ENCODE results near the gene PLXNA2. TPM values are rescaled to one million over a fixed set of nuclear protein-coding genes. Genes with fewer than 3 reads are reported as not detected.

The PLXNA2 gene
- total and polyA plus RNA-seq, 2 of the 8 experiments (the other 6 are each of a cell fraction or from before 2014, with no cell fraction given) = 0.33 to 1.5 TPM

DNA sequence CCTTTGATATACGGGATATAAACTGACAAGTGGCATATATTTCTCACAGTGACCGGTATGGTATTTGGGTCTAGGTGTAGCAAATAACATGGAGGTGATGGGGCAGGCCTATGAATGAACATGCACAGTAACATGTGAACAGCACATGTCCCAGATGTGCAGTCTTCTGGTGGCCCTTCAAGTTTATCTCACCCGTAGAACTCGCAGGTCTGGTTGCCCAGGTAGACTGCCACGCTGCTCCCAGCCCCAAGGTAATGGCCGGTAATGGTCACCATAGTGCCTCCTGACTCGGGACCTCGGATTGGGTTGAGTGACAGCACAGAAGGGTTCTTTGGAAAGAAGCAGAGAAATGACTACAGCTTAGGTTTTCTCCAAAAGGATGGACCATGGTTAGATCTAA lies 192.0 kb downstream of the PLXNA2 start:
- Histone ChIP-seq H3K9me3 (ENCODE audit: insufficient read depth in 2 of 2, low read depth in 1 of 2, low read length in 1 of 2) (no peaks in the 10 kb centered on the region), H4K20me1 (replicated peaks in 1 of 2; ENCODE audit: control insufficient read depth in 1 of 2, insufficient read depth in 2 of 2, low read length in 2 of 2) (no peaks in the 10 kb centered on the region), H3K9ac (replicated peaks in 1 of 4; ENCODE audit: extremely low read depth in 1 of 4, low read depth in 3 of 4, low read length in 3 of 4) (no peak overlapping the region), H3K27ac (ENCODE audit: low read depth, low read length) (no peak overlapping the region), H2BK12ac (ENCODE audit: low read depth, low read length) (no peak overlapping the region), H4K8ac (ENCODE audit: extremely low read depth, insufficient read depth, low read length) (no peak overlapping the region), H4K91ac (replicated peaks; ENCODE audit: insufficient read length, low read length) (no peak overlapping the region), H3K56ac (replicated peaks; ENCODE audit: insufficient read length, low read depth, low read length) (no peak overlapping the region), H3K79me2 (ENCODE audit: control insufficient read depth in 1 of 2, insufficient read depth in 2 of 2, low read length in 2 of 2) (no peaks in the 10 kb centered on the region), H3K14ac (ENCODE audit: insufficient read length) (no peak overlapping the region), H2BK120ac (replicated peaks; ENCODE audit: low read depth, low read length) (no peak overlapping the region), H2AFZ (ENCODE audit: low read length) (no peak overlapping the region), H3K4ac (replicated peaks; ENCODE audit: insufficient read length, low read depth, low read length) (no peak overlapping the region), H3K18ac (ENCODE audit: extremely low read depth, low read length) (no peak overlapping the region), H3K4me1 (replicated peaks in 1 of 4; ENCODE audit: control insufficient read depth in 3 of 4, insufficient read depth in 4 of 4, low read length in 3 of 4) (peaks cover 0 to 9% (median 0%) of the 10 kb centered on the region in 4 experiments; a peak in 1 of 7 replicates), H3K23ac (ENCODE audit: insufficient read length) (no peak overlapping the region), H2BK20ac (ENCODE audit: low read length) (no peak overlapping the region), H3K4me3 (ENCODE audit: extremely low read depth in 1 of 4, insufficient read depth in 2 of 4, low read depth in 3 of 4, low read length in 4 of 4) (no peak overlapping the region), H3K79me1 (ENCODE audit: low read depth, low read length) (no peaks in the 10 kb centered on the region), H2AK5ac (ENCODE audit: low read depth, low read length) (no peak overlapping the region), H3K4me2 (ENCODE audit: insufficient read depth in 1 of 2, low read depth in 2 of 2, low read length in 2 of 2) (no peak overlapping the region), H3K27me3 (replicated peaks in 1 of 4; ENCODE audit: control insufficient read depth in 3 of 4, extremely low read depth in 1 of 4, insufficient read depth in 3 of 4, low read length in 3 of 4) (no peaks in the 10 kb centered on the region), H3K36me3 (ENCODE audit: control insufficient read depth in 2 of 4, insufficient read depth in 4 of 4, low read length in 3 of 4) (no peaks in the 10 kb centered on the region), H2BK15ac (ENCODE audit: low read length) (no peak overlapping the region), H4K5ac (ENCODE audit: insufficient read length, low read depth, low read length) (no peak overlapping the region), H2BK5ac (ENCODE audit: low read depth, low read length) (no peak overlapping the region), H3K23me2 (ENCODE audit: low read depth, low read length) (no peaks in the 10 kb centered on the region)
- CTCF ChIA-PET (ENCODE audit: partially characterized antibody) = interaction anchor here (1.1 kb wide), 1 partner anchor 29 kb away, joined by 4 read pairs; no protein-coding TSS in a partner anchor
- POLR2A ChIA-PET (ENCODE audit: partially characterized antibody) = no interaction called here
- FAIRE-seq = no peak
- 89% methylated on average over 8 of the region's 8 CpGs; no CpG with 5 or more reads in 1 of the 2 experiments for WGBS, 2 experiments (ENCODE audit: extremely low coverage in 1 of 2, insufficient coverage in 1 of 2, insufficient read length in 1 of 2, insufficient replicate concordance in 2 of 2, low coverage in 1 of 2, low lambda C conversion rate in 2 of 2, missing lambda C conversion rate in 1 of 2)
- no peak for DNase-seq (ENCODE audit: low read depth in 1 of 2, low spot score in 2 of 2)
- no peak for TF ChIP-seq SIN3A (conservative IDR thresholded peaks at IDR 0.05 in 1 of 2, IDR thresholded peaks at IDR 0.05 in 1 of 2; ENCODE audit: low read depth in 1 of 2, low read length in 2 of 2)
- no peak for TF ChIP-seq SP2 (IDR thresholded peaks at IDR 0.05; ENCODE audit: low read length)
- no peak for TF ChIP-seq JUN (IDR thresholded peaks at IDR 0.05; ENCODE audit: low read depth, low read length)
- no peak for TF ChIP-seq TCF12 (IDR thresholded peaks at IDR 0.05; ENCODE audit: low read depth, low read length)
- no peak for TF ChIP-seq SIX5 (IDR thresholded peaks at IDR 0.05; ENCODE audit: low read depth, low read length)
- no peak for TF ChIP-seq BACH1 (IDR thresholded peaks at IDR 0.05; ENCODE audit: low read length)
- no peak for TF ChIP-seq EGR1 (IDR thresholded peaks at IDR 0.05; ENCODE audit: borderline replicate concordance, low read depth, low read length)
- no peak for TF ChIP-seq ASH2L (IDR thresholded peaks at IDR 0.05; ENCODE audit: low read length)
- no peak for TF ChIP-seq MAFK (IDR thresholded peaks at IDR 0.05; ENCODE audit: low read depth, low read length)
- no peak for TF ChIP-seq RAD21 (IDR thresholded peaks at IDR 0.05 in 1 of 2, conservative IDR thresholded peaks at IDR 0.05 in 1 of 2; ENCODE audit: low read depth in 2 of 2, low read length in 2 of 2)
- TF ChIP-seq HDAC2 (IDR thresholded peaks at IDR 0.05; ENCODE audit: borderline replicate concordance in 1 of 2, low read depth in 2 of 2, low read length in 2 of 2) = no peak
